Fibroblast of skin of back (primary cell): ENCODE data around the gene SLC12A5.

Source experiments
- DNase-seq: peaks from one replicate; pipeline ENCODE4 v3.0.0-alpha.2; 2013

Gene SLC12A5

DNA sequence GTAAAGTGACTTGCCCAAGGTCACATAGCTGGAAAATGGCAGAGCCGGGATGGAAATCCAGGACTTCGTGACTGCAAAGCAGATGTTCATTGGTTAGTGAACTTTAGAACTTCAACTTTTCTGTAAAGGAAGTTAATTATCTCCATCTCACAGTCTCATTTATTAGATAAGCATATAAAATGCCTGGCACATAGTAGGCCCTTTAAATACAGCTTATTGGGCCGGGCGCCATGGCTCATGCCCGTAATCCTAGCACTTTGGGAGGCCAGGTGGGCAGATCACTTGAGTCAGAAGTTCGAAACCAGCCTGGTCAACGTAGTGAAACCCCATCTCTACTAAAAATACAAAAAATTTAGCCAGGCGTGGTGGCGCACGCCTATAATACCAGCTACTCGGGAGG is 22.1 kb upstream of the SLC12A5 start:
- no peak for DNase-seq

DNA sequence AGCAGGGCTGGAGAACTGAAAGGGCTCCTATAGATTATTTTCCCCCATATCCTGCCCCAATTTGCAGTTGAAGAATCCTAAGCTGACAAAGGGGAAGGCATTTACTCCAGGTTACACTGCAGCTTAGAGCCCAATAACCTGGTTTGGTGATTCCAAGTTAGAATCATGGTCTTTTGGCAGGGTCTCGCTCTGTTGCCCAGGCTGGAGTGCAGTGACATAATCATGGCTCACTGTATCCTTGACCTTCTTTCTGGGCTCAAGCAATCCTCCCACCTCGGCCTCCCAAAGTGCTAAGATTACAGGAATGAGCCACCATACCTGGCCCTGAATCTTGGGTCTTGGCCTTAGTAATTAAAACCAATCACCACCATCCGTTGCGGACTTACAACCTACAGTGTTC is 21.3 kb upstream of the SLC12A5 start:
- DNase-seq = no peak

DNA sequence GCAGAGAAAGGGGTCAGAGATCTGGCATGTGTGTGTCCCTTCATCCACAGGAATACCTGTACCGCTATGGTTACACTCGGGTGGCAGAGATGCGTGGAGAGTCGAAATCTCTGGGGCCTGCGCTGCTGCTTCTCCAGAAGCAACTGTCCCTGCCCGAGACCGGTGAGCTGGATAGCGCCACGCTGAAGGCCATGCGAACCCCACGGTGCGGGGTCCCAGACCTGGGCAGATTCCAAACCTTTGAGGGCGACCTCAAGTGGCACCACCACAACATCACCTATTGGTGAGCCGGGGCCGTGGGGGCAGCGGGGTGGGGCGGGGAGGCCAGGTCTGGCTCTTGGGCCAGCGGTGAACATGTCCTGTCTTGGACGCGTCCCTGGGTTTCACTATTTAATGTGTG is 19.2 kb upstream of the SLC12A5 start:
- DNase-seq = no peak

DNA sequence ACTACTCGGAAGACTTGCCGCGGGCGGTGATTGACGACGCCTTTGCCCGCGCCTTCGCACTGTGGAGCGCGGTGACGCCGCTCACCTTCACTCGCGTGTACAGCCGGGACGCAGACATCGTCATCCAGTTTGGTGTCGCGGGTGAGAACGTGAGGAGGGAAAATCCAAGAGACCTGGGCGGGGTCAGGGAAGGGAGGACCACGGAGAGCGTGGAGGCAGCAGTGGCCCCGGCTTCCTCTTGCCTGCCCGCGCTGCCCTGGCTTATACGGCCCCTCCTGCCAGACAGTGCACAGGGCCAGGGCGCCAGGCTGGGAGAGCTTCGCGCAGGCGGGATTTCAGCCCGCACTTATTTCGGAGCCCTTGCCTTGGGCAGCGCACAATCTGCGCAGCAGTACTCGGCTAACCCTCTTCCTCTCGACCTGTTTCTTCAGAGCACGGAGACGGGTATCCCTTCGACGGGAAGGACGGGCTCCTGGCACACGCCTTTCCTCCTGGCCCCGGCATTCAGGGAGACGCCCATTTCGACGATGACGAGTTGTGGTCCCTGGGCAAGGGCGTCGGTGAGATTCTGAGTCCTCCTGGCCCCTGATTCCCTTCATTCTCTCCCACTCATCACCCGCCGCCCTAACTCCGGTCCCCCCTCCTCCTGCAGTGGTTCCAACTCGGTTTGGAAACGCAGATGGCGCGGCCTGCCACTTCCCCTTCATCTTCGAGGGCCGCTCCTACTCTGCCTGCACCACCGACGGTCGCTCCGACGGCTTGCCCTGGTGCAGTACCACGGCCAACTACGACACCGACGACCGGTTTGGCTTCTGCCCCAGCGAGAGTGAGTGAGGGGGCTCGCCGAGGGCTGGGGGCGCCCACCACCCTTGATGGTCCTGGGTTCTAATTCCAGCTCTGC is 18.3 kb upstream of the SLC12A5 start:
- no peak for DNase-seq

GRCh38 chr20:46011631-46012482 is 17.2 kb upstream of the SLC12A5 start:
- DNase-seq = peak; percentile 46

DNA sequence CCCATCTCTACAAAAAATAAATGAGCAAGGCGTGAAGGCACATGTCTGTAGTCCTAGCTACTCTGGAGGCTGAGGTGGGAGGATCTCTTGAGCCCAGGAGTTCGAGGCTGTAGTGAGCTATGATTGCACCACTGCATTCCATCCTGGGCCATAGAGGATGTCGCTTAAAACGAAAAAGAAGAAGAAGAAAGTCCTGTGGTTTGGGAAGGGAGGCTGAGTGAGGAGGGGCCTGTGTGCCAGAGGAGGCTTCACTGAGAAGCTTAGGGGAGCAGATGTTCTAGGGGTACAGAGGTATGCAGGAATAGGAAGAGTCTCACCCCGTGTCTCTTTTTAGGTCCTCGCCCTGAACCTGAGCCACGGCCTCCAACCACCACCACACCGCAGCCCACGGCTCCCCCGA is 16.1 kb upstream of the SLC12A5 start:
- no peak for DNase-seq

DNA sequence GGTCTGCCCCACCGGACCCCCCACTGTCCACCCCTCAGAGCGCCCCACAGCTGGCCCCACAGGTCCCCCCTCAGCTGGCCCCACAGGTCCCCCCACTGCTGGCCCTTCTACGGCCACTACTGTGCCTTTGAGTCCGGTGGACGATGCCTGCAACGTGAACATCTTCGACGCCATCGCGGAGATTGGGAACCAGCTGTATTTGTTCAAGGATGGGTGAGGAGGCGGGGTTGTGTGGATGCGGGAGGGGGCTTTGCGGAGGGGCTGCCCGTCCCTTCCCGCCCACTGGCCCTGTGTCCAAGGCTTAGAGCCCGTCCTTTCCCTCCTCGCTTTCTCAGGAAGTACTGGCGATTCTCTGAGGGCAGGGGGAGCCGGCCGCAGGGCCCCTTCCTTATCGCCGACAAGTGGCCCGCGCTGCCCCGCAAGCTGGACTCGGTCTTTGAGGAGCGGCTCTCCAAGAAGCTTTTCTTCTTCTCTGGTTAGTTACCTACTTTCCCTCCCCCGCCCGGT is 15.6 kb upstream of the SLC12A5 start:
- DNase-seq = no peak

GRCh38 chr20:46013829-46014516 is 15.0 kb upstream of the SLC12A5 start:
- DNase-seq = peak; percentile 27

- no peak for DNase-seq
Measured at GRCh38 chr20:46014517-46015396, 14.3 kb upstream of the SLC12A5 start.

DNA sequence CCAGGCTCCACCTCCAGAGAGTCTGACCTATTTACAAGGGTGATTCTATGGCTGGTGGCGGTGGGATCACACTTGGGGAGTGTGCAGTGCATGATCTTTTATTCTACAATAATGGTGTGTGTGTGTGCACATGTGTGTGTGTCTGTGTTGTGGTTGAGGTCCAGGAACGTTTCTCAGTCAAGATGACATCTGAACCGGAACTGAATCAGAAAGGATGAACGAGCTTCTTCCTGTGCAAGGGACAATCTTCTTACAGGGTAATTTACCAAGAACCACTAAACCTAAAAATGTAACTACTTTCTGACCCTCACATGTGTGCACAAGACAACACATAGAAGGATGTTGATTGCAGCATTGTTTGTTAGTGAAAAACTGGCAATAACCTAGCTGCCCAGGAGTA is 11.7 kb upstream of the SLC12A5 start:
- no peak for DNase-seq

DNA sequence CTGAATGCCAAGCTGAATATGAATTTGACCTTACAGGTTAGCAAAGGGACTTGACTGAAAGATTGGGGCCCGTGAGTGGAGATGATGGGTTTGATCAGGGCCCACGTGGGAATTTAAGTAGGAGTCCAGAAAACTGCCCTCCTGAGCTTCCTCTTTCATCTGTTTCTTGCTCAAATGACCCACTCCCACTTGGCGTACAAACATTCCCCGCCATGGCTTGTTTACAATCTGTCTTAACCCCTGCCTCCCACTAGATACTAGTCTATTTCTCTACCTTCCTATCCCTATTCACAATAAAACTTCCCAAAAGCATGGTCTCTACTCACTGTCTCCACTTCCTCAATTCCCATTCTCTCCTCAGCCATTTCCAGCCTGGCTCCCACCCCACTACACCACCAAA is 10.9 kb upstream of the SLC12A5 start:
- no peak for DNase-seq

DNA sequence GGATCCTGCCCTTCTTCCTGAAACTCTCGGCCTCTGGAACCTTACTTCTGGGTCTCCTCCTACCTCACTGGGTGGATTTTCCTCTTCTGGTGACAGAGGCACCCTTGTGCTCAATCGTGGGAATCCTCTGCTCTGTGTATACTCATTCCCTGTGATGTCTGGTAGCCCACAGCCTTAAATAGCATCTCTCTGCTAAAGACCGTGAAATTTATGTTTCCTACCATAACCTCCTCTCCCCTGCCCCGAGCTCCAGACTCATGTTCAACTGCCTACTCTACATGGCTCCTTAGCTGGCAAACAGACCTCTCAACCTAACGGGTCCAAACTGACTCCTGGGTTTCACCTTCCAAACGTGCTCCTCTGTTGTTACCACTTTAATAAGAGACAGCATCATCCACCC is 10.4 kb upstream of the SLC12A5 start:
- DNase-seq = no peak

GRCh38 chr20:46020555-46020954 is 8.5 kb upstream of the SLC12A5 start:
- DNase-seq = no peak

DNA sequence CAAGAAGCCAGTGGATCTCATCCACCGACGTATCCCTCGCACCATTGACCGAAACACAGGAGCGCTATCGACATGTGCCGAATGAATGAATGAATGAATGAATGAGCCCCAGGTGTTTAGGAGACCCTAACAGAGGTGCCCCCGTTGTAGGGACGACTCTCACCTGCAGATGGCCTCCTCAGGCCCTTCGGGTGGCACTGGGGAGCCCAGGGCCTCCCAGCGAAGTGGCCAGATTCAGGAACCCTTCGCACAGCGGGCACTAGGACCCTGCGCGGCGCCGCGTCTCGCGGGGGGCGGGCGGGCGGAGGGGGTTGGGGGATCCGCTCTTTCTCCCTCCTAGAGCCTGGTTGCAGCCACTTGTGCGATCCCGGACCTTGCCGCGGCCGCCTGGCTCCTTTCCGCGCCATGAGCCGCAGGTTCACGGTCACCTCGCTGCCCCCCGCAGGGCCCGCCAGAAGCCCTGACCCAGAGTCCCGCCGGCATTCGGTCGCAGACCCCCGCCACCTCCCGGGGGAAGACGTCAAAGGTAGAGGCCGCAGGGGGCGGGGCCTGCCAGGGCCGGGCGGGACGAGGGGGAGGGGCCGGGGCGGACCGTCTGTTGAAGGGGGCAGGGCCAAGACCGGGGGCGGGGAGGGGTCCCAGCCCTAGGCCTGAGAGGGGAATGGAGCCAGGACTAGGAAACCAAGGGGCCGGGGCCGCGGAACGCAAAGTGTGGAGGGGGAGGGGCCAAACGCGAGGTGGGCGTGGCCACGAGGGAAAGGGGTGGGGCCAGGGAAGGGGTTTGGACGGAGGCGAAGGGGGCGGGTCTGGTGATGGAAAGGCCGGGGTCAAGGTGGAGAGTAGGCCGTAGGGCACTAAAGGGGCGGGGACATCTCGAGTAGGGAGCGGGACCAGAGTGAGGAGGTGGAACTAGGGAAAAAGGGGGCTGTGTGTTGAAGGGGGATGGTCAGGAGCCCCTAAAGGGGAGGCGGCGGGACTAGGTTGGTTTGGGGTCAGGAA is 7.4 kb upstream of the SLC12A5 start:
- DNase-seq = peak; percentile 8

DNA sequence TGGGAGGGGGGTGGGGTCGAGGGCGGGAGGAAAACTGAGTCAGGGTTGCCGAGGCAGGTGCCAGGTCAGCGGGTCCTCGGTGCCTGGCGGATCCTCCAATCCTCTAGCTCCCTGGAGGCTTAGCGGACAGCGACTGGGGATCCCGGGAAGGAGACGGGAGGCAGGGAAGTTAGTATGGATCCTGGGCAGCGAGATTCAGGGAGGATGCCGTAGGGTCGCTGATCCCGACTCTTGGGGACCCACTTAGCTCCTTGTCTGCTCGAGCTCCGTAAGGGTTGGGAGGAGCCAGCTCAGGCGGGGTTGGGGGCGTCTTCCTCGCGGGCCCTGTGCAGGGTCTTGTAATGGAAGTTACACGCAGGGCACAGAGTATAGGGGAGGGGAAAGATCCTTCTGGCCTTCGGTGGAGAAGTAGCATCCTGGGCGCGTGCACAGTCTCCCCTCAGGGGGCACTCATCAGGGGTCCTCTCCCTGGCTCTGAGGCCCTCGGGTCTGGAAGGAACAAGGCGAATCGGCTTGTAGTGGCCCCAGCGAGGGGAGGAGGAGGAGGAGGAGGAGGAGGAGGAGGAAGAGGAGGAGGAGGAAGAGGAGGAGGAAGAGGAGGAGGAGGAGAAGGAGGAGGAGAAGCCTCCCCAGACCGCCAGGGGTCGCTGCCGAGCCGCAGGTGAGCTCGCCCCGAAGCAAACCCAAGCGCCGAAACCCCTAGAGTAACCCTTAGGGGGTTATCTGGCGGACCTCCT is 6.4 kb upstream of the SLC12A5 start:
- no peak for DNase-seq

DNA sequence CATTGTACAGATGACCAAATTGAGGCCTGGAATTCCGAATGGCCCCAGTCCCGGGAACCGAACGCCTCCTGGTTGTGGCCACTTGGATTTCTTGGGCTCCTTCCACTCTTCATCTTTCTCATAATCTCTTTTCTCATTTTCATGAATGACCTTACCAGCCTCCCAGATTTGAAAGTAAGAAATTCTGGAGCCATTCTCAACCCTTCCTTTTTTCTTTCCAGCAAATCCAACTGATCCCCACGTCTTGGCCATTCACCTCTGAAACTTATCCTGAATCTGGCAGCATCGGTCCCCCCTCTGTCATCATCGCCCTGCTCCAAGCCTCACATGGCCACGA is 5.9 kb upstream of the SLC12A5 start:
- DNase-seq = no peak

DNA sequence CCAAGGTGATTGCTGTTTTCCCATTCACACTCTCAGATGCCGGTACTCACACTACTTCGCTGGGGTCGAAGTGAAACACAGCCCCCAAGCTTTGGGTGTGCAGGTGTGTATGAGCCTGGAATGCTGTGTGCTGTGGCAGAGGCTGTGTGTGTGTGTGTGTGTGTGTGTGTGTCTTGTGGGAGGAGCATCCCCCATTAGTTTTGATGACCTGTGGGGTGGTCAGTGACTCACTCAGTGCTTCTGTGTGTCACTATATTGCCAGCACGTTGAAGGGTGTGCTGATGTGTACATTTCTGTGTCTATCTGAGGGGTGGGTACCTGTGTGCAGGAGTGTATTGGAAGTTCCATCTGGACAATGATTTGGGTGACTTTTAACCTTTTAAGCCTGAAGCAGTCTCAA is 5.0 kb upstream of the SLC12A5 start:
- no peak for DNase-seq

DNA sequence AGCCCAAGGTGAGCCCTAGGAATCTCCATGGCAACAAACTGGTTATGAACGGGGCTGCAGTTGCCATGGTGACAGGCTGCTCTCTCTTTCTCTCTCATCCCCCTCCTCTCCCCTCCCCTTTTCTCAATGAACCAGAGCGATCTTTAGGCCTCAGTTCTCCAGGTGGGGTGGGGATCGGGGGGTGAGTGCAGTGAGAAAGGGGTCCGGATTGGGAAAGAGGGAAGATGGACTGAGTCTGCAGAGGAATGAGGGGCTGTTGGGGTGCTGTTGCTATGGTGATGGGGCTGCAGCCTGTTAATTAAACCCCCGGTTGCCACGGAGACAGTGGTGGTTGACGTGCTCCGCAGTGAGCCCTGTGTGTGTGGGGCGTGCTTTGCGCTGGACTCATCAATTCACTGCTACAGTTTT is 3.6 kb upstream of the SLC12A5 start:
- DNase-seq = no peak

- DNase-seq = peak; percentile 67
Measured at GRCh38 chr20:46027245-46027853, 1.7 kb upstream of the SLC12A5 start.

DNA sequence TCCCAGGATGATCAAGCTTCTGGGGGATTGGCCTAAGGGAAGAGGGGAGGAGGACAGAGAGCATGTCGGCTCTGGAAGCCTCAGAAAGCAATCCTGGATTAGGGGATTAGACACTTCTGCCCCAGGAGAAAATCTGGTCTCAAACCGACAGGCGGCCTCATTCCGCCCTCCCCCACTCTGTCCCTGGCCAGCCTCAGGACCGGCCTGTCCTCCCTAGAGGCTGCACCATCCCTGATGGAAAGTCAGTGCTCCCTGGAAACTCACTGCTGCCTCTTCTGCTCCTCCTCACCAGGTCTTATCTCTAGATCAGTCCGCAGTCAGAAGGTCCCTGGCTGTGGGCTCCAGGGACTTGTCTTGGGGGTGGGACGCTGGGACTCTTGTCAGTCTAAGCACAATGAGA is 905 bp upstream of the SLC12A5 start:
- DNase-seq = no peak
